Sigmoid colon (tissue), 7 donors: ENCODE results near the gene KCNAB1. TPM values are rescaled to one million over a fixed set of nuclear protein-coding genes. Genes with fewer than 3 reads are reported as not detected.

Experiments used
- DNase-seq: peaks from one replicate; pipeline ENCODE4 v3.0.0-alpha.2; 2019
- H3K27ac ChIP-seq, 4 donors: fragments of 200-600 bp; sonication (generic); one replicate each; pipeline ENCODE4 v1.5.1; 2016 to 2019; ENCODE audit warnings: mild to moderate bottlenecking in 1 of 4
- H3K27me3 ChIP-seq, 3 donors: fragments of 200-600 bp; sonication (generic); one replicate each; pipeline ENCODE4 v1.5.1; 2019; ENCODE audit warnings: mild to moderate bottlenecking in 1 of 3
- H3K36me3 ChIP-seq, 4 donors: fragments of 200-600 bp; sonication (generic); one replicate each; pipeline ENCODE4 v1.5.1; 2016 to 2019
- H3K4me1 ChIP-seq, 4 donors: fragments of 200-600 bp; sonication (generic); one replicate each; pipeline ENCODE4 v1.5.1; 2017 to 2019
- H3K4me3 ChIP-seq, 4 donors: fragments of 200-600 bp; sonication (generic); one replicate each; pipeline ENCODE4 v1.5.1; 2017 to 2019; ENCODE audit warnings: mild to moderate bottlenecking in 2 of 4, moderate library complexity in 1 of 4
- H3K9me3 ChIP-seq, 4 donors: fragments of 200-600 bp in 3 of 4; sonication (generic) in 3 of 4; one replicate each; pipeline versions ENCODE4 v1.5.1 to v1.6.1; 2013 to 2019
- CTCF ChIP-seq, 4 experiments: fragments of 450-650 bp in 3 of 4; fragments of 200-600 bp in 1 of 4; IDR thresholded peaks; one replicate each; pipeline ENCODE4 v1.5.1; 2016 to 2019; ENCODE audit warnings: antibody characterized with exemption in 4 of 4, mild to moderate bottlenecking in 3 of 4, moderate library complexity in 2 of 4
- EP300 ChIP-seq, 4 donors: sonication (generic); formaldehyde crosslinking; IDR thresholded peaks; one replicate each; pipeline ENCODE4 v1.6.1; 2017; ENCODE audit warnings: antibody characterized with exemption in 4 of 4
- POLR2A ChIP-seq, 2 donors: fragments of 450-650 bp; IDR thresholded peaks; one replicate each; pipeline ENCODE4 v1.6.1; 2016; ENCODE audit warnings: antibody characterized with exemption in 2 of 2, mild to moderate bottlenecking in 2 of 2, moderate library complexity in 2 of 2
- POLR2AphosphoS5 ChIP-seq, 4 donors: sonication (generic); formaldehyde crosslinking; IDR thresholded peaks; one replicate each; pipeline ENCODE4 v1.6.1; 2017; ENCODE audit warnings: antibody characterized with exemption in 4 of 4
- WGBS, 2 donors: extraction: QIAGEN DNeasy Blood & Tissue Kit; methylation state at CpG; one replicate each; pipeline ENCODE4 v1.1.7; 2013; 5-methylcytosine and 5-hydroxymethylcytosine counted together
- intact Hi-C: fragments of 100-400 bp; cut with DNase I; formaldehyde crosslinking; loops from one replicate; pipeline ENCODE4 v1.15.1; 2023
- polyA plus RNA-seq, 3 donors: library from polyadenylated mRNA; stranded (reverse); fragments of 200-250 nt; gene quantifications; one replicate each; pipeline ENCODE4 v1.2.3, GENCODE V29; 2013
- total RNA-seq, 4 donors: library from RNA; depleted of rRNA; stranded (reverse); fragments of >200 nt; gene quantifications; one replicate each; pipeline ENCODE4 v1.1.0, GENCODE V29; 2016
- donor health status: healthy with polysubstance abuse.
- donor health status: Bipolar disorder and iron deficiency.
- donor health status: healthy.

The KCNAB1 gene
- total and polyA plus RNA-seq, 7 donors: 1.2 to 5.0 (median 4.3) TPM; not detected in 2

GRCh38 chr3:156509189-156510174 is 389.1 kb downstream of the KCNAB1 start:
- H3K4me1 ChIP-seq: peaks cover 0 to 30% (median 8%) of the 10 kb centered on the region in 4 donors
- H3K27ac ChIP-seq: no peak overlapping the region
- intact Hi-C loops: loop anchor here (1.0 kb wide), 1 partner anchor 357 kb away; no protein-coding TSS in a partner anchor

GRCh38 chr3:156511987-156512677 is 391.8 kb downstream of the KCNAB1 start:
- 61 to 67% methylated on average over 2 of the region's 2 CpGs for whole genome bisulfite sequencing, 2 donors
- TF ChIP-seq POLR2AphosphoS5 (IDR thresholded peaks at IDR 0.05) (no peak), CTCF (IDR thresholded peaks at IDR 0.05) (no peak), EP300 (IDR thresholded peaks at IDR 0.05) (no peak), POLR2A (IDR thresholded peaks at IDR 0.05) (no peak)
- Histone ChIP-seq H3K27ac (no peak overlapping the region), H3K27me3 (no peaks in the 10 kb centered on the region), H3K9me3 (no peaks in the 10 kb centered on the region), H3K36me3 (no peaks in the 10 kb centered on the region), H3K4me1 (peaks cover 0 to 31% (median 9%) of the 10 kb centered on the region in 4 donors), H3K4me3 (no peak overlapping the region)
- intact Hi-C loops: no loop called here
- DNase-seq: no peak

More at GRCh38 chr3:156509189-156510174, 389.1 kb downstream of the KCNAB1 start:
- H3K4me3 ChIP-seq: no peak overlapping the region
- no peaks in the 10 kb centered on the region for H3K27me3 ChIP-seq
- no peak for DNase-seq
- WGBS, 2 donors: 57 to 64% methylated on average over 5 of the region's 5 CpGs
- H3K36me3 ChIP-seq: no peaks in the 10 kb centered on the region
- no peak for TF ChIP-seq EP300 (IDR thresholded peaks at IDR 0.05)
- peak in 3 of 4 experiments; percentile 51 to 65 (median 60) for TF ChIP-seq CTCF (IDR thresholded peaks at IDR 0.05)
- H3K9me3 ChIP-seq: no peaks in the 10 kb centered on the region

DNA sequence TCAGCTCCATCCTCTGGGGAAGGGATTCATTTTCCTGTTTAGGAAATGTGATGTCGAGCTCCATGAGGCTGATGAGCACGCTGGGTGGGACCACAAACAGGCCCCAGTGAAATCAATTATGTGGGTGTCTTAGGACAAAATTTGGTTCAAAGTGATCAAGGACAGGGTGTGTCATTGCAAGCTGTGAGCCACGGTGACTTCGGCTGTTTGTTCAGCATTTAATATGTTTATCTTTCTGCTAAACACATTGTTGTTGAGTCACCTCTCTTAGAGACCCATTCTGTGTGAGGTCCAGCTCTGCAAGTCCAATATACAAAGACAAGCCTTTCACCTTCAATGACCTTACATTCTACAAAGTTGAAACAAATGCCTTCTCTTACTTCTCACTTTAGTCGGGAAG is 393.2 kb downstream of the KCNAB1 start:
- H3K27me3 ChIP-seq: no peaks in the 10 kb centered on the region
- WGBS, 2 donors: 32 to 62% methylated on average over 5 of the region's 5 CpGs
- no peaks in the 10 kb centered on the region for H3K36me3 ChIP-seq
- intact Hi-C loops: no loop called here
- H3K4me3 ChIP-seq: no peak overlapping the region
- H3K9me3 ChIP-seq: no peaks in the 10 kb centered on the region
- DNase-seq: no peak
- H3K4me1 ChIP-seq: peaks cover 0 to 36% (median 19%) of the 10 kb centered on the region in 4 donors
- no peak overlapping the region for H3K27ac ChIP-seq
- TF ChIP-seq POLR2A (IDR thresholded peaks at IDR 0.05) (no peak), EP300 (IDR thresholded peaks at IDR 0.05) (no peak), POLR2AphosphoS5 (IDR thresholded peaks at IDR 0.05) (no peak), CTCF (IDR thresholded peaks at IDR 0.05) (no peak)

DNA sequence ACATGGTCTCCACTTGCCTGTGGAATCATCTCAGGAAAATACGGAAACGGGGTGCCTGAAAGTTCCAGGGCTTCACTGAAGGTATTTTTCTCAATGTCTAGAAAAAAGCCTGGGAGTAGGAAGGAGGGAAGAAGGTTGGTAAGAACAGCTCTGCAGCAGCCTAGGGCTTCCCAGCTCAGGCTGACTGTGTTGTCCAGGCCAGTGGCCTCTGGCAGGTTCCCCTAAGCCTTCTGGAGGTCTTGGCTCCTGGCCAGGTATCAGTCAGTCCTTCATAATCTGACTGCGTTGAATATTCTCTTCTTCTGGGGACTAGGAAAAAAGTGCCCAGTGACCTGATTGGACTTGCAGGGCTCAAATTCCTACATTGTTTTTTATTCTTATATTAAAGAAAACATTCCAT is 395.9 kb downstream of the KCNAB1 start:
- Histone ChIP-seq H3K27ac (peak overlapping the region in 3 of 4 donors; percentile 1 to 50 (median 35)), H3K4me3 (no peak overlapping the region), H3K36me3 (no peaks in the 10 kb centered on the region), H3K4me1 (peaks cover 0 to 27% (median 18%) of the 10 kb centered on the region in 4 donors), H3K9me3 (no peaks in the 10 kb centered on the region), H3K27me3 (no peaks in the 10 kb centered on the region)
- DNase-seq: no peak
- no peak for TF ChIP-seq POLR2AphosphoS5 (IDR thresholded peaks at IDR 0.05)
- TF ChIP-seq EP300 (IDR thresholded peaks at IDR 0.05): no peak
- no peak for TF ChIP-seq CTCF (IDR thresholded peaks at IDR 0.05)
- 88 to 92% methylated on average over 3 of the region's 3 CpGs for WGBS, 2 donors
- intact Hi-C loops: no loop called here
